ENCODE data around the gene FEN1. TPM values are rescaled to one million over a fixed set of nuclear protein-coding genes. Genes with fewer than 3 reads are reported as not detected.
A peak's percentile ranks its signal among the peaks of the same experiment; 100 is the strongest.

FEN1 gene
- total RNA-seq, 1 donor from 2014 or later = 147 TPM

GRCh38 chr11:61830237-61831105 lies 37.8 kb downstream of the FEN1 start:
- H3K36me3 Mint-ChIP-seq (ENCODE audit: low read depth) = peaks cover 11% of the 10 kb centered on the region
- intact Hi-C loops (cut with micrococcal nuclease) = no loop called here
- no peaks in the 10 kb centered on the region for H3K27me3 Mint-ChIP-seq (ENCODE audit: insufficient read depth)
- peaks cover 76% of the 10 kb centered on the region for H3K4me1 Mint-ChIP-seq (ENCODE audit: low read depth)
- H3K9me3 Mint-ChIP-seq = no peaks in the 10 kb centered on the region
- no peak for DNase-seq (ENCODE audit: low spot score)
- H3K4me3 Mint-ChIP-seq = peak overlapping the region; percentile 93
- H3K27ac Mint-ChIP-seq = peak overlapping the region; percentile 81

DNA sequence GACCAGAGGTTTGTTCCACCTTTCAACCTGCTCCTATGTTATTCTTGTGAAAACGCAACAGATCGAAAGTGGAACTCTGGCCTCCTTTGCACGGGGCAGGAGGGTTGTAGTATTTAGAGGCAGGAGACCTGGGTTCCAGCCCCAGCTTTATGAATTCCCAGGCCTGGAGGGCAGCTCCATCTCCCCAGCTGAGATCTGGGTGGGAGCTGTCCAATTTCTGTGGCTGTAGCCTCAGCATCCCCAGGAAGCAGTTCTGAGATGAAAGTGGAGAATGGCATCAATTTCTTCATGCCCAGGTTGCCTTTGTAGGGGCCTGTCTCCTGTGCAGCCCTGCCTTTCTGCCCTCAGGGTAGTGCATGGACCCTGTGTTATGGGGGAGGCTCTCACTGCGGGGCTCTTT lies 39.5 kb downstream of the FEN1 start:
- Mint-ChIP-seq H3K27me3 (ENCODE audit: insufficient read depth) (no peaks in the 10 kb centered on the region), H3K36me3 (ENCODE audit: low read depth) (peaks cover 15% of the 10 kb centered on the region), H3K4me1 (ENCODE audit: low read depth) (peaks cover 76% of the 10 kb centered on the region), H3K9me3 (no peaks in the 10 kb centered on the region), H3K4me3 (peak overlapping the region; percentile 71), H3K27ac (peak overlapping the region; percentile 96)
- no peak for DNase-seq (ENCODE audit: low spot score)
- intact Hi-C loops (cut with micrococcal nuclease) = no loop called here

- Mint-ChIP-seq H3K9me3 (no peaks in the 10 kb centered on the region), H3K27ac (peak overlapping the region; percentile 96), H3K4me3 (peak overlapping the region; percentile 31), H3K36me3 (ENCODE audit: low read depth) (peaks cover 15% of the 10 kb centered on the region), H3K27me3 (ENCODE audit: insufficient read depth) (no peaks in the 10 kb centered on the region), H3K4me1 (ENCODE audit: low read depth) (peaks cover 74% of the 10 kb centered on the region)
- no peak for DNase-seq (ENCODE audit: low spot score)
- intact Hi-C loops (cut with micrococcal nuclease) = no loop called here
These were observed 40.0 kb downstream of the FEN1 start for GRCh38 chr11:61832754-61833153.

- H3K4me3 Mint-ChIP-seq = peak overlapping the region; percentile 73
- peak; percentile 12 for DNase-seq (ENCODE audit: low spot score)
- peaks cover 74% of the 10 kb centered on the region for H3K4me1 Mint-ChIP-seq (ENCODE audit: low read depth)
- peak overlapping the region; percentile 96 for H3K27ac Mint-ChIP-seq
- H3K9me3 Mint-ChIP-seq = no peaks in the 10 kb centered on the region
- intact Hi-C loops (cut with micrococcal nuclease) = no loop called here
- peaks cover 17% of the 10 kb centered on the region for H3K36me3 Mint-ChIP-seq (ENCODE audit: low read depth)
- no peaks in the 10 kb centered on the region for H3K27me3 Mint-ChIP-seq (ENCODE audit: insufficient read depth)
These were observed 40.8 kb downstream of the FEN1 start for GRCh38 chr11:61833471-61833870.

- DNase-seq (ENCODE audit: low spot score) = no peak
- Mint-ChIP-seq H3K36me3 (ENCODE audit: low read depth) (peaks cover 22% of the 10 kb centered on the region), H3K4me1 (ENCODE audit: low read depth) (peaks cover 78% of the 10 kb centered on the region), H3K9me3 (no peaks in the 10 kb centered on the region), H3K27ac (peak overlapping the region; percentile 96), H3K27me3 (ENCODE audit: insufficient read depth) (no peaks in the 10 kb centered on the region), H3K4me3 (peak overlapping the region; percentile 73)
- intact Hi-C loops (cut with micrococcal nuclease) = loop anchor here (1.0 kb wide), 2 partner anchors 18 to 42 kb away; partner anchors contain the start of genes FEN1 and TMEM258
These were observed 41.2 kb downstream of the FEN1 start for GRCh38 chr11:61833926-61834277.

DNA sequence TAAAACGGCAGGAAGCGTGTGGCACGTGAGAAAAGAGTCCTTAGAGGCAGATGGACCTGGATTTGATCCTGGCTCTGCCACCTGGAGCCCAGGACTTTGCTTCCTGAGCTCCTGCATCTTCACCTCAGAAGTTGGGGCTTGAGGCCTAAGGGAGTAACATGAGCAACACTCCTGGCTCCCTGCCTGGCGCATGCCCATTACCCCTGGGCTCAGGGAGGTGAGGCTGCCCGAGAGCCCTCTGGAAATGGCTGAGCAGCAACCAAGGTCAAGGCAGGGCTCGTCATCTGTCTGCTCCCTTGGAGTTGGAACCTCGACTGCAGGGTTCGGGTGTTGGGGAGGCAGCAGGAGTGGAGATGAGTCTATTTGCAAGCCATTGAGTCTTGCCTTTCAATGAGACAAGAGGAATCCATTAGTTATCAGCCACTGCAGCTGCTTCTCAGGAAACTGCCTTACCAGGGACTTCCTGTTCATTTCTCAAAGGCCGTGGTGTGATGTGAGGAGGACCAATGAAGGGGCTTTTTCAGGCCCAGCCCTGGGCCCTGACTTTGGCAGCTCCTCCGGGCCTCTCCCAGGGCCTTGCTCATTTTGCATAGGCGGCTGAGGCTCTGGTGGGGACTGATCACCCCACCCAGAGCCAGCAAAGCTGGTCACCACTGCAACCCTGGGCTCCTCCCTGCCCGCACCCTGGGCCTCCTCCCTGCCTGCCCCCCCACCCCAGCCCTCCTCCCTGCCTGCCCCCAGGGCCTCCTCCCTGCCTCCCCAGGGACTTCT lies 41.8 kb downstream of the FEN1 start:
- H3K27me3 Mint-ChIP-seq (ENCODE audit: insufficient read depth) = no peaks in the 10 kb centered on the region
- peak; percentile 72 for DNase-seq (ENCODE audit: low spot score)
- H3K9me3 Mint-ChIP-seq = no peaks in the 10 kb centered on the region
- H3K4me1 Mint-ChIP-seq (ENCODE audit: low read depth) = peaks cover 76% of the 10 kb centered on the region
- intact Hi-C loops (cut with micrococcal nuclease) = loop anchor here (1.0 kb wide), 2 partner anchors 18 to 42 kb away; partner anchors contain the start of genes FEN1 and TMEM258
- H3K36me3 Mint-ChIP-seq (ENCODE audit: low read depth) = peaks cover 25% of the 10 kb centered on the region
- peak overlapping the region; percentile 96 for H3K27ac Mint-ChIP-seq
- H3K4me3 Mint-ChIP-seq = peak overlapping the region; percentile 73

GRCh38 chr11:61836193-61836592 lies 43.5 kb downstream of the FEN1 start:
- Mint-ChIP-seq H3K4me3 (no peak overlapping the region), H3K9me3 (no peaks in the 10 kb centered on the region), H3K36me3 (ENCODE audit: low read depth) (peaks cover 32% of the 10 kb centered on the region), H3K4me1 (ENCODE audit: low read depth) (peaks cover 61% of the 10 kb centered on the region), H3K27ac (peak overlapping the region; percentile 80), H3K27me3 (ENCODE audit: insufficient read depth) (no peaks in the 10 kb centered on the region)
- intact Hi-C loops (cut with micrococcal nuclease) = no loop called here
- no peak for DNase-seq (ENCODE audit: low spot score)

- H3K9me3 Mint-ChIP-seq = no peaks in the 10 kb centered on the region
- peak overlapping the region; percentile 23 for H3K27ac Mint-ChIP-seq
- peaks cover 40% of the 10 kb centered on the region for H3K36me3 Mint-ChIP-seq (ENCODE audit: low read depth)
- no peak for DNase-seq (ENCODE audit: low spot score)
- H3K27me3 Mint-ChIP-seq (ENCODE audit: insufficient read depth) = no peaks in the 10 kb centered on the region
- peaks cover 48% of the 10 kb centered on the region for H3K4me1 Mint-ChIP-seq (ENCODE audit: low read depth)
- intact Hi-C loops (cut with micrococcal nuclease) = no loop called here
- no peak overlapping the region for H3K4me3 Mint-ChIP-seq
These were observed 44.8 kb downstream of the FEN1 start for GRCh38 chr11:61837411-61838005.

DNA sequence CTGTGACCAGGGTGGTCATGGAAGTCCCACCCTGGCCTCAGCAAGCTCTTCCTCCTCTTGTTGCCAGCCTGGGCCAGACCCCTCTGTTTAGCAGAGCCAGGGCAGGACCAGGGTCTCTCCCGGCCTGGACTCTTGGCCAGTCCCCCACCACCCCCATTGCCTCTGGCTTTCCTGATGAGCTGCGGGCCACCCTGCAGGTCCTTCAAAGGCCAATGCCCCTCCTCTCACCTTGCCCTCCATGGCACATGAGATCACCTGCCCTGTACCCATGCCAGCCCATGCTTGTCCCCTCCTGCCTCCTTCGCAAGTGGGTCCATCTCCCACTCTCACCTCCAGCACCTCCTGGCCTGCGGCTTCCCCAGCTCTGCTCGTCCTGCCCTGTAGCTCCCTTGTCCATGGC lies 45.8 kb downstream of the FEN1 start:
- intact Hi-C loops (cut with micrococcal nuclease) = no loop called here
- Mint-ChIP-seq H3K9me3 (no peaks in the 10 kb centered on the region), H3K27ac (peak overlapping the region; percentile 70), H3K4me1 (ENCODE audit: low read depth) (peaks cover 38% of the 10 kb centered on the region), H3K36me3 (ENCODE audit: low read depth) (peaks cover 46% of the 10 kb centered on the region), H3K4me3 (no peak overlapping the region), H3K27me3 (ENCODE audit: insufficient read depth) (no peaks in the 10 kb centered on the region)
- DNase-seq (ENCODE audit: low spot score) = no peak

GRCh38 chr11:61838921-61839320 lies 46.2 kb downstream of the FEN1 start:
- Mint-ChIP-seq H3K9me3 (no peaks in the 10 kb centered on the region), H3K4me1 (ENCODE audit: low read depth) (peaks cover 34% of the 10 kb centered on the region), H3K4me3 (no peak overlapping the region), H3K36me3 (ENCODE audit: low read depth) (peaks cover 44% of the 10 kb centered on the region), H3K27ac (peak overlapping the region; percentile 70), H3K27me3 (ENCODE audit: insufficient read depth) (no peaks in the 10 kb centered on the region)
- no peak for DNase-seq (ENCODE audit: low spot score)
- intact Hi-C loops (cut with micrococcal nuclease) = no loop called here

GRCh38 chr11:61839742-61840141 lies 47.0 kb downstream of the FEN1 start:
- no peaks in the 10 kb centered on the region for H3K9me3 Mint-ChIP-seq
- H3K4me1 Mint-ChIP-seq (ENCODE audit: low read depth) = peaks cover 25% of the 10 kb centered on the region
- no peak overlapping the region for H3K4me3 Mint-ChIP-seq
- no peak for DNase-seq (ENCODE audit: low spot score)
- H3K27ac Mint-ChIP-seq = peak overlapping the region; percentile 15
- intact Hi-C loops (cut with micrococcal nuclease) = no loop called here
- H3K36me3 Mint-ChIP-seq (ENCODE audit: low read depth) = peaks cover 43% of the 10 kb centered on the region
- no peaks in the 10 kb centered on the region for H3K27me3 Mint-ChIP-seq (ENCODE audit: insufficient read depth)

DNA sequence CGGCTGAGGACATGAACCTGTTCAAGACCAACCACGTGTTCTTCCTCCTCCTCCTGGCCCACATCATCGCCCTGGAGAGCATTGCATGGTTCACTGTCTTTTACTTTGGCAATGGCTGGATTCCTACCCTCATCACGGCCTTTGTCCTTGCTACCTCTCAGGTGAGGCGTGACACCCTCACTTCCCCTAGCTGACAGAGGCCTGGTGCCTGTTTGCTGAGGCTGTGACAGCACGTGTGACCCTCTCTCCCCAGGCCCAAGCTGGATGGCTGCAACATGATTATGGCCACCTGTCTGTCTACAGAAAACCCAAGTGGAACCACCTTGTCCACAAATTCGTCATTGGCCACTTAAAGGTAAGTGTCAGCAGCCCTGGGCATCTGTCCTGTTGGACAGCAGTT lies 47.7 kb downstream of the FEN1 start:
- Mint-ChIP-seq H3K4me3 (no peak overlapping the region), H3K27me3 (ENCODE audit: insufficient read depth) (no peaks in the 10 kb centered on the region), H3K36me3 (ENCODE audit: low read depth) (peaks cover 46% of the 10 kb centered on the region), H3K27ac (no peak overlapping the region), H3K4me1 (ENCODE audit: low read depth) (peaks cover 20% of the 10 kb centered on the region), H3K9me3 (no peaks in the 10 kb centered on the region)
- intact Hi-C loops (cut with micrococcal nuclease) = no loop called here
- DNase-seq (ENCODE audit: low spot score) = no peak
